Measurements from ENCODE around the gene PRKCI. TPM values are rescaled to one million over a fixed set of nuclear protein-coding genes. Genes with fewer than 3 reads are reported as not detected.

The PRKCI gene
- total RNA-seq, 1 donor: 69.1 TPM

- no peaks in the 10 kb centered on the region for H3K79me2 ChIP-seq (ENCODE audit: insufficient read depth, low read length)
- H3K27ac ChIP-seq (ENCODE audit: low read depth, low read length): no peak overlapping the region
- DNase-seq (ENCODE audit: insufficient read length, low spot score, missing footprints): peak; percentile 54
- H3K36me3 ChIP-seq (ENCODE audit: insufficient read depth, low read length): no peaks in the 10 kb centered on the region
- TF ChIP-seq CTCF (IDR thresholded peaks at IDR 0.05; ENCODE audit: extremely low read depth, low read depth, low read length): no peak
- peak overlapping the region; percentile 76 for H2AFZ ChIP-seq (ENCODE audit: low read length)
- no peaks in the 10 kb centered on the region for H3K27me3 ChIP-seq (ENCODE audit: insufficient read depth, low read length)
- no peak overlapping the region for H3K4me3 ChIP-seq (ENCODE audit: insufficient read depth, low read length)
- H3K9me3 ChIP-seq (ENCODE audit: low read depth, low read length): no peaks in the 10 kb centered on the region
- H3K4me1 ChIP-seq (ENCODE audit: insufficient read depth, low read length): peaks cover 6% of the 10 kb centered on the region
- H4K20me1 ChIP-seq (ENCODE audit: insufficient read depth, low read length): no peaks in the 10 kb centered on the region
- H3K4me2 ChIP-seq (ENCODE audit: insufficient read depth, low read length): no peak overlapping the region
These were observed 122.7 kb downstream of the PRKCI start for GRCh38 chr3:170344971-170345370.

DNA sequence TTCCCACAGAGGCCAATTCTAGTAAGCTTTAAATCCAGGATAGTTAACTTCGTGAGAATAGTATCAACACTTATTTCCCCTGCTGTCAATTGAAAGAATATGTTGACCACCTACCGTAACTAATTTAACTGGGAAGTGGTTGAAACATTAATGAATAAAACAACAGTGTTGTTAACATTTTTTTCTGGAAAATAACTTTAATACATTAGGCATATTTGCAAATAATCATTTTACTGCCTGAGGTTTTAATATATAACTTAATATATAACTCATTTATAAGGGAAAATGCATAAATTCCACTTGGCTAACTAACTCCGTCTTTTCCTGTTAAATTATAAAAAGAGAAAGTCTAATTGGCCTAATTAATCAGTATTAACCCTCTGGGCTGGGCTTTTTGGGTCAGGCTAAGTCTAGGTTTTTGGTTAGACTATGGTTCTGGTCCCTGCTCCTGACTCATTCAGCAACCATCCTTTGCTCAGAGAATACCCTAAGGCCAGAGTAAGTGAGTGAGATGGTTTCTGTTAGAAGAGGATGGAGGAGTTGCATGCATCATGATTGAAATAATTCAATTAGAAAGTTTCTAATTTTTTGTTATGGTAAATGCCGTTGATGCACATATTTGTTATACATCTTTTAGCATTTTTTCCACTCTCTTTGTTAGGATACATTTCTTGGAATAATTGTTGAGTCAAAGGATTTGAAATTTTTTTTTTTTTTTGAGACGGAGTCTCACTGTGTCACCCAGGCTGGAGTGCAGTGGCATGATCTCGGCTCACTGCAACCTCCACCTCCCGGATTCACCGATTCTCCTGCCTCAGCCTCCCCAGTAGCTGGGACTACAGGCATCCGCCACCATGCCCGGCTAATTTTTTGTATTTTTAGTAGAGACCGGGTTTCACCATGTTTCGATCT lies 124.5 kb downstream of the PRKCI start:
- H3K79me2 ChIP-seq (ENCODE audit: insufficient read depth, low read length): no peaks in the 10 kb centered on the region
- no peak overlapping the region for H3K4me3 ChIP-seq (ENCODE audit: insufficient read depth, low read length)
- no peak overlapping the region for H2AFZ ChIP-seq (ENCODE audit: low read length)
- H4K20me1 ChIP-seq (ENCODE audit: insufficient read depth, low read length): no peaks in the 10 kb centered on the region
- no peaks in the 10 kb centered on the region for H3K36me3 ChIP-seq (ENCODE audit: insufficient read depth, low read length)
- no peaks in the 10 kb centered on the region for H3K27me3 ChIP-seq (ENCODE audit: insufficient read depth, low read length)
- DNase-seq (ENCODE audit: insufficient read length, low spot score, missing footprints): peak; percentile 65
- no peak for TF ChIP-seq CTCF (IDR thresholded peaks at IDR 0.05; ENCODE audit: extremely low read depth, low read depth, low read length)
- H3K9me3 ChIP-seq (ENCODE audit: low read depth, low read length): no peaks in the 10 kb centered on the region
- no peak overlapping the region for H3K4me2 ChIP-seq (ENCODE audit: insufficient read depth, low read length)
- no peak overlapping the region for H3K27ac ChIP-seq (ENCODE audit: low read depth, low read length)
- H3K4me1 ChIP-seq (ENCODE audit: insufficient read depth, low read length): peaks cover 6% of the 10 kb centered on the region

DNA sequence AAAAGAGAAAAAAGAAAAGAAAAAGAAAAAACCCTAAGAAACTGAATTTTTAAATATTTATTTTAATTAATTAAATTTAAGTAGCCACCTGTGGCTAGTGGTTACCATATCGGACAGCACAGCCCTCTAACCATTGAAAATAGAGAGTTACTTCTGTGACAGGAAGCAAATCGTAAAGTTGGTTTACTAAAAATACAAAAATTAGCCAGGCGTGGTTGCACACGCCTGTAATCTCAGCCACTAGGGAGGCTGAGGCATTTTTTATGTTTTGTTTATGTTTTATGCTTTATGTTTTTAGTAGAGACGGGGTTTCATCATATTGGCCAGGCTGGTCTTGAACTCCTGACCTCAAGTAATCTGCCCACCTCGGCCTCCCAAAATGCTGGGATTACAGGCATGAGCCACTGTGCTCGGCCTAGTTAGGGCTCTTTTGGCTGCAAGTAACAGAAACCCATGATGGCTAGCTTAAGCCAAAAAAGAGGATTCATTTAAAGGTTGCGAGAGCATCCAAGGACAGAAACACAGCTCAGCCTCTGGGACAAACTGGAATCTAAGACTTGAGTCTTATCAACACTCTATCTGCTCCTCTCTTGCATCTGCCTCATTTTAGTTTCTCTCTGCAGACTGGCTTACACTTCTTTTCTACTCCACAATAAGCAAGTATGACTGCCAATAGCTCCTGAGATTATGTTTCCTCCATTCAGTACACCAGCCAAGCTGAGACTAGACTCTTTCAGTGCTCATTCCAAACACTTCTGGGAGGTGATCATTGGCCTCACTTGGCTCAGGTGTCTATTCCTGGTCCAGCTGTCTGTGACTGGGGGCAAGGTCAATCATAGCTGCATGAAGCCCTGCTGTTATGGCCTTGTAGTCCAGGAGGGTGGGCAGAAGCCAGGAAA lies 128.5 kb downstream of the PRKCI start:
- no peak overlapping the region for H3K4me2 ChIP-seq (ENCODE audit: insufficient read depth, low read length)
- no peak for TF ChIP-seq CTCF (IDR thresholded peaks at IDR 0.05; ENCODE audit: extremely low read depth, low read depth, low read length)
- no peaks in the 10 kb centered on the region for H3K36me3 ChIP-seq (ENCODE audit: insufficient read depth, low read length)
- H3K27me3 ChIP-seq (ENCODE audit: insufficient read depth, low read length): no peaks in the 10 kb centered on the region
- no peak overlapping the region for H3K27ac ChIP-seq (ENCODE audit: low read depth, low read length)
- H4K20me1 ChIP-seq (ENCODE audit: insufficient read depth, low read length): no peaks in the 10 kb centered on the region
- peaks cover 4% of the 10 kb centered on the region for H3K4me1 ChIP-seq (ENCODE audit: insufficient read depth, low read length)
- H3K9me3 ChIP-seq (ENCODE audit: low read depth, low read length): no peaks in the 10 kb centered on the region
- DNase-seq (ENCODE audit: insufficient read length, low spot score, missing footprints): no peak
- no peaks in the 10 kb centered on the region for H3K79me2 ChIP-seq (ENCODE audit: insufficient read depth, low read length)
- H3K4me3 ChIP-seq (ENCODE audit: insufficient read depth, low read length): no peak overlapping the region
- peak overlapping the region; percentile 4 for H2AFZ ChIP-seq (ENCODE audit: low read length)

DNA sequence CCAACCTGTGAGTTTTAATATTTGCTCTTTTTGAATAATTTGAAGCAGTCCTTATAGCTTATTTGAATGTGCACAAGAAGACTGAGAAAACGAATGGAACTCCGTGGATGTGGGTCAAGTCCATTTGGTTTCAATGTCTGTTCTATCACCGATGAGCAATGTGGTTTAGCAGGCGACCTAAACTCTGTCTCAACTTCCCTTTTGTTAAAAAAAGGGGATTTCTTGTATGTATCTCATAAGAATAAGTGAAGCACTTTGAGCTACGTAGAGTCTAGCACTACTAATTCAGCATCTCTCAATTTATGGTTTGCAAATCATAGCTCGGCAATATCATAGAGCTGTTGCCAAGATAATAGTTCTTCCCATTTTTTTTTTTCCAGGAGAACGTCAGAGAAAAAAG lies 130.7 kb downstream of the PRKCI start:
- Histone ChIP-seq H3K36me3 (ENCODE audit: insufficient read depth, low read length) (no peaks in the 10 kb centered on the region), H3K9me3 (ENCODE audit: low read depth, low read length) (no peaks in the 10 kb centered on the region)

More for the DNA sequence above, 130.7 kb downstream of the PRKCI start:
- no peak for DNase-seq (ENCODE audit: insufficient read length, low spot score, missing footprints)
- TF ChIP-seq CTCF (IDR thresholded peaks at IDR 0.05; ENCODE audit: extremely low read depth, low read depth, low read length): no peak
- Histone ChIP-seq H2AFZ (ENCODE audit: low read length) (no peak overlapping the region), H3K79me2 (ENCODE audit: insufficient read depth, low read length) (peaks cover under 1% of the 10 kb centered on the region), H3K27me3 (ENCODE audit: insufficient read depth, low read length) (no peaks in the 10 kb centered on the region), H3K4me3 (ENCODE audit: insufficient read depth, low read length) (no peak overlapping the region), H3K4me2 (ENCODE audit: insufficient read depth, low read length) (no peak overlapping the region), H3K4me1 (ENCODE audit: insufficient read depth, low read length) (peaks cover 9% of the 10 kb centered on the region), H4K20me1 (ENCODE audit: insufficient read depth, low read length) (no peaks in the 10 kb centered on the region), H3K27ac (ENCODE audit: low read depth, low read length) (no peak overlapping the region)
